Kidney (tissue), 14 donors: ENCODE results near the gene ZDBF2. TPM values are rescaled to one million over a fixed set of nuclear protein-coding genes. Genes with fewer than 3 reads are reported as not detected.

Experiments used
- DNase-seq, 5 donors: peaks; one replicate each; pipeline ENCODE4 v3.0.0-alpha.2; 2013 to 2020
- FAIRE-seq: peaks from 2 replicates; lab custom pipeline; 2012; peaks lifted over from hg19 to GRCh38; lab: Jason Lieb, UNC
- H3K27ac ChIP-seq, 2 donors: one replicate each; pipeline ENCODE4 v1.7.0; 2013; ENCODE audit warnings: low read depth in 2 of 2, low read length in 2 of 2, inconsistent platforms in 1 of 2
- H3K27me3 ChIP-seq: one replicate; pipeline ENCODE4 v1.7.1; 2013; ENCODE audit warnings: low read length, inconsistent platforms; ENCODE audit not compliant: control insufficient read depth, insufficient read depth
- H3K36me3 ChIP-seq, 3 donors: one replicate each; pipeline versions ENCODE4 v1.7.0 to v1.7.1; 2013; ENCODE audit warnings: low read length in 3 of 3, control low read depth in 1 of 3, inconsistent platforms in 1 of 3; ENCODE audit not compliant: insufficient read depth in 3 of 3, control insufficient read depth in 2 of 3
- H3K4me1 ChIP-seq, 3 donors: one replicate each; pipeline versions ENCODE4 v1.7.0 to v1.7.1; 2013; ENCODE audit warnings: low read length in 3 of 3, inconsistent platforms in 1 of 3, low read depth in 1 of 3; ENCODE audit not compliant: control insufficient read depth in 2 of 3, insufficient read depth in 2 of 3
- H3K4me3 ChIP-seq, 3 donors: one replicate each; pipeline versions ENCODE4 v1.7.0 to v1.8.1; 2013; ENCODE audit warnings: low read length in 3 of 3, control low read depth in 1 of 3, inconsistent platforms in 1 of 3
- H3K9ac ChIP-seq, 3 donors: one replicate each; pipeline versions ENCODE4 v1.7.0 to v1.7.1; 2013; ENCODE audit warnings: low read length in 3 of 3, control low read depth in 1 of 3, inconsistent platforms in 1 of 3
- H3K9me3 ChIP-seq, 3 donors: one replicate each; pipeline versions ENCODE4 v1.7.0 to v1.7.1; 2013; ENCODE audit warnings: low read length in 3 of 3, control low read depth in 1 of 3, inconsistent platforms in 1 of 3; ENCODE audit not compliant: control insufficient read depth in 2 of 3, insufficient read depth in 1 of 3
- CTCF ChIP-seq: IDR thresholded peaks from 3 replicates; pipeline ENCODE4 v1.5.1; 2012; ENCODE audit warnings: mild to moderate bottlenecking, moderate library complexity, borderline replicate concordance; ENCODE audit not compliant: insufficient read depth; ENCODE audit errors: extremely low read depth
- intact Hi-C: fragments of 100-400 bp; cut with DNase I; formaldehyde crosslinking; loops from one replicate; pipeline ENCODE4 v1.11.1; 2022
- polyA plus RNA-seq: library from polyadenylated mRNA; stranded (reverse); fragments of 350-450 nt; fragmentation: Illumina TruSeq; extraction: RNeasy Lipid Tissue Mini Kit (QIAGEN cat#74804); gene quantifications from one replicate; pipeline ENCODE4 v1.2.3, GENCODE V29; 2014; ENCODE audit warnings: low read depth, low replicate concordance; ENCODE audit not compliant: insufficient read depth
- total RNA-seq: library from RNA; stranded (reverse); fragmentation: NEBNext Ultra II Directional; extraction: Animal tissue kit (Norgen Biotek cat#: 25700); gene quantifications from one replicate; pipeline ENCODE4 v1.2.1, GENCODE V29; 2021
- donor health status: control.
- donor health status: control.
- donor health status: control.
- donor health status: control.
- donor health status: control.
- donor health status: DM: yes; HTN: yes; CAD: no.
- donor health status: Normal renal cell carcinoma (clear cell type).

ZDBF2 gene
- total and polyA plus RNA-seq, 2 donors from 2014 or later, result 0.90 to 10.5 TPM

GRCh38 chr2:206336861-206337260, 62.4 kb downstream of the ZDBF2 start:
- TF ChIP-seq CTCF, result no peak
- Histone ChIP-seq H3K27ac (no peak overlapping the region), H3K4me1 (no peaks in the 10 kb centered on the region), H3K4me3 (no peak overlapping the region), H3K27me3 (no peaks in the 10 kb centered on the region), H3K9ac (no peak overlapping the region), H3K9me3 (no peaks in the 10 kb centered on the region), H3K36me3 (no peaks in the 10 kb centered on the region)
- peak in 2 of 5 donors; percentile 7 to 11 for DNase-seq
- intact Hi-C loops, result no loop called here
- FAIRE-seq, result no peak

- no peak for FAIRE-seq
Observed at GRCh38 chr2:206337956-206338355, 63.5 kb downstream of the ZDBF2 start.

GRCh38 chr2:206341396-206341795, 66.9 kb downstream of the ZDBF2 start:
- no peaks in the 10 kb centered on the region for H3K9me3 ChIP-seq
- H3K27me3 ChIP-seq, result no peaks in the 10 kb centered on the region
- no peaks in the 10 kb centered on the region for H3K36me3 ChIP-seq
- no peak for DNase-seq
- H3K4me1 ChIP-seq, result no peaks in the 10 kb centered on the region
- no peak overlapping the region for H3K9ac ChIP-seq
- no peak overlapping the region for H3K4me3 ChIP-seq
- TF ChIP-seq CTCF, result no peak
- no peak for FAIRE-seq
- no peak overlapping the region for H3K27ac ChIP-seq
- intact Hi-C loops, result no loop called here

More at GRCh38 chr2:206337956-206338355, 63.5 kb downstream of the ZDBF2 start:
- intact Hi-C loops, result no loop called here
- H3K4me1 ChIP-seq, result no peaks in the 10 kb centered on the region
- DNase-seq, result no peak
- no peak overlapping the region for H3K4me3 ChIP-seq
- no peaks in the 10 kb centered on the region for H3K27me3 ChIP-seq
- H3K9me3 ChIP-seq, result no peaks in the 10 kb centered on the region
- no peak overlapping the region for H3K27ac ChIP-seq
- H3K36me3 ChIP-seq, result no peaks in the 10 kb centered on the region
- TF ChIP-seq CTCF, result no peak
- H3K9ac ChIP-seq, result no peak overlapping the region

- no peak overlapping the region for H3K27ac ChIP-seq
Observed at GRCh38 chr2:206343144-206343543, 68.7 kb downstream of the ZDBF2 start.

More at GRCh38 chr2:206343144-206343543, 68.7 kb downstream of the ZDBF2 start:
- no peaks in the 10 kb centered on the region for H3K9me3 ChIP-seq
- intact Hi-C loops, result no loop called here
- no peak for DNase-seq
- no peaks in the 10 kb centered on the region for H3K27me3 ChIP-seq
- no peak for FAIRE-seq
- no peak overlapping the region for H3K9ac ChIP-seq
- TF ChIP-seq CTCF, result no peak
- H3K4me1 ChIP-seq, result no peaks in the 10 kb centered on the region
- H3K36me3 ChIP-seq, result no peaks in the 10 kb centered on the region
- H3K4me3 ChIP-seq, result no peak overlapping the region
